PC-9 (cell line): ENCODE measurements around the gene SGSH.

ENCODE experiments used
- CTCF ChIP-seq: fragments of 200-600 bp; sonication (generic); conservative IDR thresholded peaks from 2 replicates; pipeline ENCODE4 v1.6.1; 2017; ENCODE audit warnings: mixed run types, antibody characterized with exemption, mild to moderate bottlenecking, moderate library complexity
- EZH2 ChIP-seq: fragments of 200-600 bp; sonication (generic); IDR thresholded peaks from 2 replicates; pipeline ENCODE4 v1.8.0; 2017; ENCODE audit warnings: antibody characterized with exemption, low read depth

GRCh38 chr17:80227666-80228065 is 7.5 kb upstream of the SGSH start:
- TF ChIP-seq CTCF = no peak
- no peak for TF ChIP-seq EZH2
